ENCODE measurements around the gene HIPK2.

HIPK2 gene

DNA sequence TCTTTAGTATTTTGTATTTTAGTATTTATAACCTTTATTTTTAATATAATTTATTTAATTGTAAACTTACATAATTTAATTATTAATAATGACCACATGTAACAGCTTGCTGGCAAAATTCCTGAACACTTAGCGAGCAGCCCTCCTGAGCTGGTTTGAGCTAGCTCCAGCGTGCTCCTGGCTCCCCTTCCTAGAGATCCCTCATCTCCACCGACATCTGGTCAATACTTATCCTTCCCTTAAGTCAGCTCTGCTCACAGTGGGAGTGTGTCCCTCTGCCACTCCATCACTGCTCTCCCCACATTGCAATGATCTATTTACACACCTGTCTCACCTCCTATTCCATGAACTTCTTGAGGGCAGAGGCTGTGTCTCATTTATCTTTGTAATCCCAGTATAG lies 30.6 kb upstream of the HIPK2 start:
- DNase-seq (ENCODE audit: insufficient read length, low spot score), result no peak
- TF ChIP-seq, protein P1, sequence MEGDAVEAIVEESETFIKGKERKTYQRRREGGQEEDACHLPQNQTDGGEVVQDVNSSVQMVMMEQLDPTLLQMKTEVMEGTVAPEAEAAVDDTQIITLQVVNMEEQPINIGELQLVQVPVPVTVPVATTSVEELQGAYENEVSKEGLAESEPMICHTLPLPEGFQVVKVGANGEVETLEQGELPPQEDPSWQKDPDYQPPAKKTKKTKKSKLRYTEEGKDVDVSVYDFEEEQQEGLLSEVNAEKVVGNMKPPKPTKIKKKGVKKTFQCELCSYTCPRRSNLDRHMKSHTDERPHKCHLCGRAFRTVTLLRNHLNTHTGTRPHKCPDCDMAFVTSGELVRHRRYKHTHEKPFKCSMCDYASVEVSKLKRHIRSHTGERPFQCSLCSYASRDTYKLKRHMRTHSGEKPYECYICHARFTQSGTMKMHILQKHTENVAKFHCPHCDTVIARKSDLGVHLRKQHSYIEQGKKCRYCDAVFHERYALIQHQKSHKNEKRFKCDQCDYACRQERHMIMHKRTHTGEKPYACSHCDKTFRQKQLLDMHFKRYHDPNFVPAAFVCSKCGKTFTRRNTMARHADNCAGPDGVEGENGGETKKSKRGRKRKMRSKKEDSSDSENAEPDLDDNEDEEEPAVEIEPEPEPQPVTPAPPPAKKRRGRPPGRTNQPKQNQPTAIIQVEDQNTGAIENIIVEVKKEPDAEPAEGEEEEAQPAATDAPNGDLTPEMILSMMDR (IDR thresholded peaks at IDR 0.05; ENCODE audit: insufficient read depth, missing control alignments), result no peak
- no peak for FAIRE-seq

DNA sequence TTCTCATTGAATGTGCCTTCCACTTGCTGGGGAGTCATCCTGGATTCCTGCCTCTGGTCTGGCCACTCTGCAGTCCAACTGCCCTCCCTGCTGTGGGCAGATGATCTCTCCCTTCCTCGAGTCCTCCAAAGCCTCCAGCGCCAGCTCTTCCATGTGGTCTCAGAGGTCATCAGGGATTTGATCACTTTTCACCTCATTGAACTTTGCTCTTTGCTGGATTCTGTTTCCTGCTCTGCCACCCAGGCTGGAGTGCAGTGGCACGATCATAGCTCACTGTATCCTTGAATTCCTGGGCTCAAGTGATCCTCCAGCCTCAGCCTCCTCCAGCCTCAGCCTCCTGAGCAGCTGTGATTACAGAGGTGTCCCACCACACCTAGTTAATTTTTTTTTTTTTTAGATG lies 29.2 kb upstream of the HIPK2 start:
- FAIRE-seq (no peak), DNase-seq (ENCODE audit: insufficient read length, low spot score) (no peak)
- TF ChIP-seq, protein P1 (IDR thresholded peaks at IDR 0.05; ENCODE audit: insufficient read depth, missing control alignments), result no peak

DNA sequence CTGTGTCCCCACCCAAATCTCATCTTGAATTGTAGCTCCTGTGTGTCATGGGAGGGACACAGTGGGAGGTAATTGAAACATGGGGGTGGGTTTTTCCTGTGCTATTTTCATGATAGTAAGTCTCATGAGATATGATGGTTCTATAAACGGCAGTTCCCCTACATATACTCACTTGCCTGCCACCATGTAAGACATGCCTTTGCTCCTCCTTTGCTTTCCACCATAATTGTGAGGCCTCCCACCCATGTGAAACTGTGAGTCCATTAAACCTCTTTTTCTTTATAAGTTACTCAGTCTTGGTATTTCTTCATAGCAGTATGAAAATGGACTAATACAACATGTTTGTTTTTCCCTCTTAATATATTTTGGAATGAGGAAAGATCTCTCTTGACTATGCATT lies 26.8 kb upstream of the HIPK2 start:
- DNase-seq (ENCODE audit: insufficient read length, low spot score) (no peak), FAIRE-seq (no peak)
- TF ChIP-seq, protein P1 (IDR thresholded peaks at IDR 0.05; ENCODE audit: insufficient read depth, missing control alignments), result no peak

DNA sequence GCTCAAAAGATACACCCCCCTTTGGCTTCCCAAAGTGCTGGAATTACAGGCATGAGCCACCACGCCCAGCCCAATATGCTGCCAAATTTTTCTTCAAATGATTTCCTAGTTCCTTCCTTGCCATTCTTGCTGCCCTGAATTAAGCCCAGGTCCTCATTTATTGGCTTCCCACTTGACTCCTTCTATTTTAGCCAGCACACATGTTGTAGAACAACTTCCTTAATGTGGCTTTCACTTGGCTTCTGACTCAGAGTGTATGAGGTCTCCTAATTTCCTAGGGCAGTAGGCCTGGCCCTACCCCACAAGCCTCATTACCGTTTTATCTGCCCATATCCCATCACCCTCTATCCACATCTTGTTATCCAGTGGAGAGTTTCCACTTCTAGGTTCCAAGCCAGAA lies 21.8 kb upstream of the HIPK2 start:
- TF ChIP-seq, protein P1 (IDR thresholded peaks at IDR 0.05; ENCODE audit: insufficient read depth, missing control alignments), result no peak

DNA sequence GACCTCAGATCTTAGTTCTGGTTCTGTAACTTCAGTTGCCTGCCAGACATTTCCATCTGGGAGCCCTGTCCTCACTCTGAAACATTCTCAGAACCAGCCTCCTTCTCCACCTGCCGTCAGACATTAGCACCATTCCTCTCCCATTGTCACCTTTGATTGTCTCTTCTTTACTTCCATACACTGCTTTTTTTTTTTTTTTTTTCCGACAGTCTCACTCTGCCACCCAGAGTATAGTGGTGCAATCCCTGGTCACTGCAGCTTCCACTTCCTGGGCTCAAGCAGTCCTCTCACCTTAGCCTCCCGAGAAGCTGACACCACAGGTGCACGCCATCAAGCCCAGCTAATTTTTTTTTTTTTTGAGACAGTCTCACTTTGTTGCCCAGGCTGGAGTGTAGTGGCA lies 21.1 kb upstream of the HIPK2 start:
- no peak for DNase-seq (ENCODE audit: insufficient read length, low spot score)
- TF ChIP-seq, protein P1 (IDR thresholded peaks at IDR 0.05; ENCODE audit: insufficient read depth, missing control alignments), result no peak
- FAIRE-seq, result no peak

More for the DNA sequence above, 21.8 kb upstream of the HIPK2 start:
- FAIRE-seq (no peak), DNase-seq (ENCODE audit: insufficient read length, low spot score) (no peak)

DNA sequence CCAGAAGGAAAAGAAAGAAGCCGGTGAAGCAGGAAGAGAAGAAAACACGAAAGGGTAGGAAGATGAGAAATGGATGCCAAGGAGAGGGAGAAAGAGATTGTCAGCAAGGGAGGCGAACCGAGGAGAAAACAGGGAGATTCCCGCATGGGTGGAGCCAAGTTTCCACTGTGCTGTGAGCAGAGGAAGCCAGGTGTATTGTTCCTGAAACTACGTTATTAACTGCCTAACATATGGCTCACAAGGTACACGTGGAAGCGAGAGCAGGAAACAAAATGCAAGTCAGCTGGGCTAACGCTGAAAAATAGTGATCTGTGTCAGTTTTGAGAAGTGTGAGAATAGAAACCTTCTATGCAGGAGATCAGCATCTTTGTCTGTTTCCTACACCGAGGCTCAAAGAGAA lies 20.4 kb upstream of the HIPK2 start:
- DNase-seq (ENCODE audit: insufficient read length, low spot score) (no peak), FAIRE-seq (no peak)
- TF ChIP-seq, protein P1 (IDR thresholded peaks at IDR 0.05; ENCODE audit: insufficient read depth, missing control alignments), result no peak

DNA sequence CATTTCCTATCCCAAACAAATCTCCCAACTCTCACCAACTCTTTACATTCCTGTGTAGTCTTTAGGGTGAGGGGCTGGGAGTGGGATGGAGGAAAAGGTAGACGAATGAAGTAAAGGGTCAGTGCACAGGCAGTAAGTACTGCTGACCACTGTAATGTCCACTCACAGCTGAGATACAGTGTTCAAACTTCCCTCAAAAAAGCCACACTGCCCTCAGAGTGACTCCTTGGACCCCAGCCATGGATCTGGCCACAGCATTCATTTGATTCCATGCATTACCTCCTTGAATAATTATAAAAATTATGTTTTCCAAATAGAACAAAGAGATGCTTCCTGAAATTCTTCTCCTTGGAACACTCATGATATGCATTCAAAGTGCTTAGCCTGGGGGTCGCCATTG lies 19.8 kb upstream of the HIPK2 start:
- TF ChIP-seq, protein P1 (IDR thresholded peaks at IDR 0.05; ENCODE audit: insufficient read depth, missing control alignments), result no peak
- DNase-seq (ENCODE audit: insufficient read length, low spot score), result no peak
- FAIRE-seq, result no peak

Measured in D721Med (cell line).